Neural progenitor cell (in vitro differentiated cells): ENCODE data around the gene JDP2. TPM values are rescaled to one million over a fixed set of nuclear protein-coding genes. Genes with fewer than 3 reads are reported as not detected.

Source experiments
- DNase-seq: peaks from one replicate; pipeline ENCODE4 v3.0.0-alpha.2; 2016; ENCODE audit warnings: low spot score
- H2AFZ ChIP-seq: fragments of 200-600 bp; sonication (generic); replicated peaks from 2 replicates; pipeline ENCODE4 v1.6.1; 2016; ENCODE audit warnings: antibody characterized with exemption
- H3F3A ChIP-seq: fragments of 200-600 bp; sonication (generic); 2 replicates; pipeline ENCODE4 v1.6.1; 2016; ENCODE audit warnings: antibody characterized with exemption, low read depth
- H3K27ac ChIP-seq: fragments of 200-600 bp; sonication (generic); 2 replicates; pipeline ENCODE4 v1.5.1; 2016; ENCODE audit warnings: mild to moderate bottlenecking
- H3K27me3 ChIP-seq: fragments of 200-600 bp; sonication (generic); 2 replicates; pipeline ENCODE4 v1.6.1; 2016; ENCODE audit warnings: mild to moderate bottlenecking, moderate library complexity
- H3K36me3 ChIP-seq: fragments of 200-600 bp; sonication (generic); 2 replicates; pipeline ENCODE4 v1.5.1; 2016
- H3K4me1 ChIP-seq: fragments of 200-600 bp; sonication (generic); 2 replicates; pipeline ENCODE4 v1.6.1; 2016; ENCODE audit warnings: mixed run types
- H3K4me2 ChIP-seq: fragments of 200-600 bp; sonication (generic); 2 replicates; pipeline ENCODE4 v1.6.1; 2016
- H3K4me3 ChIP-seq: fragments of 200-600 bp; sonication (generic); 2 replicates; pipeline ENCODE4 v1.5.1; 2016
- H3K79me2 ChIP-seq: fragments of 200-600 bp; sonication (generic); 2 replicates; pipeline ENCODE4 v1.6.1; 2016; ENCODE audit warnings: low read depth
- H3K9ac ChIP-seq: fragments of 200-600 bp; sonication (generic); 2 replicates; pipeline ENCODE4 v1.6.1; 2016
- H3K9me3 ChIP-seq: fragments of 200-600 bp; sonication (generic); 2 replicates; pipeline ENCODE4 v1.5.1; 2016; ENCODE audit warnings: low read depth
- H4K20me1 ChIP-seq: fragments of 200-600 bp; sonication (generic); 2 replicates; pipeline ENCODE4 v1.6.1; 2016; ENCODE audit warnings: low read depth
- H3K27ac Mint-ChIP-seq: 3 replicates; pipeline ENCODE4 v1.8.0; 2021; ENCODE audit warnings: mixed read lengths
- H3K27me3 Mint-ChIP-seq: 2 replicates; pipeline ENCODE4 v1.8.0; 2022; ENCODE audit warnings: low read depth, mild to moderate bottlenecking, inconsistent platforms, moderate library complexity, mixed read lengths; ENCODE audit not compliant: insufficient read depth
- H3K36me3 Mint-ChIP-seq: 3 replicates; pipeline ENCODE4 v1.8.0; 2021; ENCODE audit warnings: mixed read lengths
- H3K4me1 Mint-ChIP-seq: 3 replicates; pipeline ENCODE4 v1.8.0; 2021; ENCODE audit warnings: mixed read lengths
- H3K4me3 Mint-ChIP-seq: 3 replicates; pipeline ENCODE4 v1.8.0; 2021; ENCODE audit warnings: mild to moderate bottlenecking, moderate library complexity, mixed read lengths
- H3K9me3 Mint-ChIP-seq: 3 replicates; pipeline ENCODE4 v1.8.0; 2020; ENCODE audit warnings: mixed read lengths
- CTCF ChIP-seq: fragments of 200-600 bp; sonication (generic); IDR thresholded peaks from 2 replicates; pipeline ENCODE4 v1.5.1; 2017; ENCODE audit warnings: antibody characterized with exemption, mild to moderate bottlenecking
- EZH2 ChIP-seq: fragments of 200-600 bp; sonication (generic); IDR thresholded peaks from 2 replicates; pipeline ENCODE4 v1.6.1; 2017; ENCODE audit warnings: antibody characterized with exemption, mild to moderate bottlenecking, moderate library complexity
- EZH2phosphoT487 ChIP-seq: fragments of 200-600 bp; sonication (generic); IDR thresholded peaks from 2 replicates; pipeline ENCODE4 v1.6.1; 2017; ENCODE audit warnings: antibody characterized with exemption
- total RNA-seq: library from RNA; depleted of rRNA; stranded (reverse); fragments of >200 nt; gene quantifications from 2 replicates; pipeline ENCODE4 v1.2.3, GENCODE V29; 2015; ENCODE audit warnings: low replicate concordance

The JDP2 gene
- total RNA-seq, 1 donor from 2014 or later: 2.5 TPM

DNA sequence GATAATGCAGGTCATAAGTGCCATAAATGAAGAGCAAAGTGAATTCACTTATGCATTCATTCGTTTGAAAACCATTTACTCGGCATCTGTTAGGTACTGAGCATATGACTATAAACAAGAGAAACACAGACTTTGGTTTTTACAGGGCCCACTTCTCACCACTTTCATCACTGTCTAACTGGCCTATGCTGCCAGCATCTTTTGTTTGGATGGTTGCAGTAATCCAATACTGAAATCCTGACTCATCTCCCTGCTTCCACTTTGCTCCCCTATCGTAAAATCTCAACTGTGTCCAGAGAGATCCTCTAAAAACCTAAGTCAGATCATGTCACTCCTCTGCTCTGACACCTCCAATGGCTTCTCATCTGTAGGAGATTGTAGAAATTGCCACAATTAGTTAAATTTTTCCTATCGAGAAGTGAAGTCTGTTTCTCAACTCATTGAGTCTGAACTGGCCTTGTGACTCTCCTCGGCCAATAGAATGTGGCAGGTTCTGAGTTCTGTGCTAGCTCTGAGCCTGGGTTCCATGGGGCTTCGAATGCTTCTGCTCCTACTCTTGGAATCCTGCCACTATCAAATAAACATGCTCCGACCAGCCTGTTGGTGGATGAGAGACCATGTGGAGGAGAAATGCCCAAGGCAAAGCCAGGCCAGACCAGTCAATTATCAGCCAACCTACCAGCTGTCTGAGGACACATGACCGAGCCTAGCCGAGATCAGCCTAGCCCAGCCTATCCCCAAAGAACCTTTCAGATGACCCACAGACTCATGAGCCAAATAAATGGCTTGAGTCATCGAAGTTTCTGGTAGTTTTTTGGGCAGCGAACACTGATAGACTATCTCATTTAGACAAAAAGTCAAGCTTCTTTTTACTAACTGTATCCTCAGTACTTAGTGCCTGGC, 92.3 kb downstream of the JDP2 start:
- no peak for DNase-seq
- peaks cover 21% of the 10 kb centered on the region for H3K4me1 Mint-ChIP-seq
- peak overlapping the region; percentile 54 for H2AFZ ChIP-seq
- H3K4me3 ChIP-seq: no peak overlapping the region
- no peak overlapping the region for H3K4me2 ChIP-seq
- H3K27me3 Mint-ChIP-seq: no peaks in the 10 kb centered on the region
- H3K4me3 Mint-ChIP-seq: no peak overlapping the region
- no peaks in the 10 kb centered on the region for H3K27me3 ChIP-seq
- H3K36me3 Mint-ChIP-seq: no peaks in the 10 kb centered on the region
- no peaks in the 10 kb centered on the region for H4K20me1 ChIP-seq
- no peaks in the 10 kb centered on the region for H3F3A ChIP-seq
- no peaks in the 10 kb centered on the region for H3K79me2 ChIP-seq
- H3K9ac ChIP-seq: no peak overlapping the region
- no peak overlapping the region for H3K27ac ChIP-seq
- TF ChIP-seq CTCF (no peak), EZH2phosphoT487 (no peak), EZH2 (no peak)
- no peaks in the 10 kb centered on the region for H3K36me3 ChIP-seq
- H3K9me3 ChIP-seq: no peaks in the 10 kb centered on the region
- peaks cover 9% of the 10 kb centered on the region for H3K4me1 ChIP-seq
- H3K27ac Mint-ChIP-seq: no peak overlapping the region
- H3K9me3 Mint-ChIP-seq: no peaks in the 10 kb centered on the region

GRCh38 chr14:75520852-75521251, 93.0 kb downstream of the JDP2 start:
- H3K9me3 Mint-ChIP-seq: no peaks in the 10 kb centered on the region
- H3K4me3 ChIP-seq: no peak overlapping the region
- H3K79me2 ChIP-seq: no peaks in the 10 kb centered on the region
- H3K27ac Mint-ChIP-seq: no peak overlapping the region
- H3K36me3 ChIP-seq: no peaks in the 10 kb centered on the region
- TF ChIP-seq EZH2 (no peak), CTCF (no peak), EZH2phosphoT487 (no peak)
- peaks cover 16% of the 10 kb centered on the region for H3K4me1 Mint-ChIP-seq
- H3K4me2 ChIP-seq: no peak overlapping the region
- H3K9me3 ChIP-seq: no peaks in the 10 kb centered on the region
- H3K27me3 Mint-ChIP-seq: no peaks in the 10 kb centered on the region
- H3K27me3 ChIP-seq: no peaks in the 10 kb centered on the region
- no peak for DNase-seq
- no peaks in the 10 kb centered on the region for H4K20me1 ChIP-seq
- no peak overlapping the region for H3K27ac ChIP-seq
- H3K9ac ChIP-seq: no peak overlapping the region
- no peak overlapping the region for H2AFZ ChIP-seq
- H3K36me3 Mint-ChIP-seq: no peaks in the 10 kb centered on the region
- H3F3A ChIP-seq: no peaks in the 10 kb centered on the region
- no peak overlapping the region for H3K4me3 Mint-ChIP-seq
- peaks cover 5% of the 10 kb centered on the region for H3K4me1 ChIP-seq

GRCh38 chr14:75521415-75522199, 93.8 kb downstream of the JDP2 start:
- Histone ChIP-seq H3K4me1 (peaks cover 4% of the 10 kb centered on the region), H3K9me3 (no peaks in the 10 kb centered on the region), H3F3A (no peaks in the 10 kb centered on the region), H2AFZ (no peak overlapping the region), H3K27me3 (no peaks in the 10 kb centered on the region), H3K4me2 (no peak overlapping the region), H3K4me3 (no peak overlapping the region), H3K27ac (no peak overlapping the region), H4K20me1 (no peaks in the 10 kb centered on the region), H3K36me3 (no peaks in the 10 kb centered on the region), H3K79me2 (no peaks in the 10 kb centered on the region), H3K9ac (no peak overlapping the region)
- Mint-ChIP-seq H3K27me3 (no peaks in the 10 kb centered on the region), H3K4me3 (no peak overlapping the region), H3K4me1 (peaks cover 16% of the 10 kb centered on the region), H3K36me3 (no peaks in the 10 kb centered on the region), H3K9me3 (no peaks in the 10 kb centered on the region), H3K27ac (no peak overlapping the region)
- no peak for TF ChIP-seq EZH2phosphoT487
- TF ChIP-seq CTCF: no peak
- no peak for TF ChIP-seq EZH2
- no peak for DNase-seq
